Breast epithelium (tissue), 3 donors: ENCODE results near the gene SLC28A3.

Source experiments
- CTCF ChIP-seq, 3 donors: fragments of 450-650 bp; IDR thresholded peaks; one replicate each; pipeline ENCODE4 v1.5.1; 2016 to 2017; ENCODE audit warnings: antibody characterized with exemption in 3 of 3, mild to moderate bottlenecking in 3 of 3, moderate library complexity in 3 of 3
- POLR2A ChIP-seq: fragments of 450-650 bp; IDR thresholded peaks from one replicate; pipeline ENCODE4 v1.6.1; 2016; ENCODE audit warnings: antibody characterized with exemption, mild to moderate bottlenecking, moderate library complexity

GRCh38 chr9:84296146-84296843 lies 44.3 kb downstream of the SLC28A3 start:
- TF ChIP-seq CTCF (IDR thresholded peaks at IDR 0.05) (no peak), POLR2A (no peak)
